GM12873 (cell line): Measurements from ENCODE around the gene PAAF1.

ENCODE experiments used
- CTCF ChIP-seq: IDR thresholded peaks from 2 replicates; pipeline ENCODE4 v1.5.1; 2012; ENCODE audit warnings: low read depth, mild to moderate bottlenecking, moderate library complexity, low read length, control low read depth; ENCODE audit not compliant: insufficient read depth; ENCODE audit errors: missing control alignments

The PAAF1 gene

GRCh38 chr11:73876424-73877310 lies at the start of gene PAAF1, which contains the start of gene COA4:
Gene PAAF1 (plus strand): TSS chr11:73876999. CDS start chr11:73877022, 23 bp downstream.
Gene COA4 (minus strand): TSS chr11:73876846. CDS start chr11:73873378, 3,468 bp downstream.
- no peak for TF ChIP-seq CTCF

- no peak for TF ChIP-seq CTCF
Measured at GRCh38 chr11:73830261-73830660, 46.5 kb upstream of the PAAF1 start.

- no peak for TF ChIP-seq CTCF
Measured at GRCh38 chr11:73833067-73833466, 43.7 kb upstream of the PAAF1 start.

- TF ChIP-seq CTCF = no peak
Measured at GRCh38 chr11:73838443-73839122, 38.2 kb upstream of the PAAF1 start.

GRCh38 chr11:73839123-73839457 lies 37.7 kb upstream of the PAAF1 start:
- TF ChIP-seq CTCF = no peak

- no peak for TF ChIP-seq CTCF
Measured at GRCh38 chr11:73851046-73851764, 25.6 kb upstream of the PAAF1 start.

- no peak for TF ChIP-seq CTCF
Measured at GRCh38 chr11:73852049-73852448, 24.8 kb upstream of the PAAF1 start.
